IPS-20b (cell line): ENCODE data around the gene LRP11.
"Not testable (repeated sequence)": the region's sequence is repeated elsewhere in the genome, so short reads cannot be mapped to it uniquely, and the experiment has no call there.

ENCODE experiments used
- H3K27ac ChIP-seq: one replicate; pipeline ENCODE4 v1.5.1; 2013; ENCODE audit warnings: low read length
- H3K27me3 ChIP-seq: 2 replicates; pipeline ENCODE4 v1.6.1; 2013; ENCODE audit warnings: mild to moderate bottlenecking, low read length, inconsistent platforms; ENCODE audit not compliant: insufficient read depth
- H3K36me3 ChIP-seq: 2 replicates; pipeline ENCODE4 v1.6.1; 2013; ENCODE audit warnings: low read depth, mild to moderate bottlenecking, inconsistent platforms, low read length, moderate library complexity; ENCODE audit not compliant: insufficient read depth
- H3K4me1 ChIP-seq: 2 replicates; pipeline ENCODE4 v1.6.1; 2013; ENCODE audit warnings: mild to moderate bottlenecking, control low read depth, inconsistent platforms, low read length, moderate library complexity; ENCODE audit not compliant: insufficient read depth
- H3K4me3 ChIP-seq: 2 replicates; pipeline ENCODE4 v1.5.1; 2013; ENCODE audit warnings: mild to moderate bottlenecking, low read length, inconsistent platforms
- H3K9ac ChIP-seq: 2 replicates; pipeline ENCODE4 v1.6.1; 2013; ENCODE audit warnings: low read depth, mild to moderate bottlenecking, inconsistent platforms, low read length, moderate library complexity
- H3K9me3 ChIP-seq: 2 replicates; pipeline ENCODE4 v1.6.1; 2013; ENCODE audit warnings: mild to moderate bottlenecking, low read depth, low read length, inconsistent platforms; ENCODE audit not compliant: insufficient read depth

LRP11 gene

GRCh38 chr6:149864578-149865535 is 698 bp upstream of the LRP11 start:
- no peak overlapping the region for H3K27ac ChIP-seq
- peaks cover 17% of the 10 kb centered on the region for H3K4me1 ChIP-seq
- H3K4me3 ChIP-seq = peak overlapping the region; percentile 79

GRCh38 chr6:149862922-149863697 is 1.0 kb downstream of the LRP11 start:
- Histone ChIP-seq H3K27me3 (peaks cover 28% of the 10 kb centered on the region), H3K9me3 (no peaks in the 10 kb centered on the region), H3K9ac (peak overlapping the region; percentile 67; the same call in 1 of the 2 replicates), H3K36me3 (no peaks in the 10 kb centered on the region), H3K4me3 (peak overlapping the region; percentile 79), H3K27ac (no peak overlapping the region), H3K4me1 (peaks cover 11% of the 10 kb centered on the region; the same call in 1 of the 2 replicates)

More at GRCh38 chr6:149864578-149865535, 698 bp upstream of the LRP11 start:
- H3K9me3 ChIP-seq = no peaks in the 10 kb centered on the region
- H3K36me3 ChIP-seq = no peaks in the 10 kb centered on the region
- H3K9ac ChIP-seq = peak overlapping the region; percentile 63; the same call in 1 of the 2 replicates
- peaks cover 28% of the 10 kb centered on the region for H3K27me3 ChIP-seq

GRCh38 chr6:149862424-149862738 is 1.8 kb downstream of the LRP11 start:
- not testable (repeated sequence) for H3K4me1 ChIP-seq, H3K9me3 ChIP-seq, H3K4me3 ChIP-seq, H3K36me3 ChIP-seq, H3K9ac ChIP-seq, H3K27ac ChIP-seq
- H3K27me3 ChIP-seq = peaks cover 28% of the 10 kb centered on the region

GRCh38 chr6:149861603-149862423 is 2.3 kb downstream of the LRP11 start:
- Histone ChIP-seq H3K27me3 (peaks cover 28% of the 10 kb centered on the region), H3K9me3 (no peaks in the 10 kb centered on the region), H3K27ac (no peak overlapping the region), H3K4me3 (no peak overlapping the region), H3K9ac (no peak overlapping the region), H3K36me3 (no peaks in the 10 kb centered on the region), H3K4me1 (peaks cover 8% of the 10 kb centered on the region; the same call in 1 of the 2 replicates)

- H3K9me3 ChIP-seq = no peaks in the 10 kb centered on the region
- H3K27ac ChIP-seq = no peak overlapping the region
- no peaks in the 10 kb centered on the region for H3K36me3 ChIP-seq
- no peak overlapping the region for H3K4me3 ChIP-seq
- peaks cover 28% of the 10 kb centered on the region for H3K27me3 ChIP-seq
- H3K4me1 ChIP-seq = peaks cover 8% of the 10 kb centered on the region; the same call in 1 of the 2 replicates
- no peak overlapping the region for H3K9ac ChIP-seq
These were observed 3.1 kb downstream of the LRP11 start for GRCh38 chr6:149860834-149861602.

- H3K4me3 ChIP-seq = no peak overlapping the region
- H3K36me3 ChIP-seq = no peaks in the 10 kb centered on the region
- H3K4me1 ChIP-seq = peaks cover 12% of the 10 kb centered on the region; the same call in 1 of the 2 replicates
- no peak overlapping the region for H3K27ac ChIP-seq
- H3K9me3 ChIP-seq = no peaks in the 10 kb centered on the region
- no peak overlapping the region for H3K9ac ChIP-seq
- peaks cover 28% of the 10 kb centered on the region for H3K27me3 ChIP-seq
These were observed 3.7 kb downstream of the LRP11 start for GRCh38 chr6:149860513-149860833.

GRCh38 chr6:149859938-149860337 is 4.2 kb downstream of the LRP11 start:
- Histone ChIP-seq H3K27me3 (peaks cover 28% of the 10 kb centered on the region), H3K36me3 (no peaks in the 10 kb centered on the region), H3K9ac (no peak overlapping the region), H3K4me1 (peaks cover 17% of the 10 kb centered on the region), H3K9me3 (no peaks in the 10 kb centered on the region), H3K4me3 (no peak overlapping the region), H3K27ac (no peak overlapping the region)

GRCh38 chr6:149859368-149859767 is 4.8 kb downstream of the LRP11 start:
- Histone ChIP-seq H3K4me3 (no peak overlapping the region), H3K27ac (no peak overlapping the region), H3K4me1 (peaks cover 21% of the 10 kb centered on the region), H3K9me3 (no peaks in the 10 kb centered on the region), H3K9ac (no peak overlapping the region), H3K36me3 (no peaks in the 10 kb centered on the region), H3K27me3 (peaks cover 28% of the 10 kb centered on the region)

GRCh38 chr6:149857541-149857940 is 6.6 kb downstream of the LRP11 start:
- Histone ChIP-seq H3K27me3 (peaks cover 22% of the 10 kb centered on the region), H3K27ac (no peak overlapping the region), H3K4me1 (peaks cover 21% of the 10 kb centered on the region), H3K4me3 (no peak overlapping the region), H3K9me3 (no peaks in the 10 kb centered on the region), H3K36me3 (no peaks in the 10 kb centered on the region), H3K9ac (no peak overlapping the region)

- Histone ChIP-seq H3K4me1 (peaks cover 21% of the 10 kb centered on the region), H3K9me3 (no peaks in the 10 kb centered on the region), H3K9ac (no peak overlapping the region), H3K4me3 (no peak overlapping the region), H3K27ac (no peak overlapping the region), H3K27me3 (peaks cover 11% of the 10 kb centered on the region), H3K36me3 (no peaks in the 10 kb centered on the region)
These were observed 7.7 kb downstream of the LRP11 start for GRCh38 chr6:149856256-149856994.
